GM12873 (cell line): ENCODE data around the gene JAG2.

Experiments
- CTCF ChIP-seq: IDR thresholded peaks from 2 replicates; pipeline ENCODE4 v1.5.1; 2012; ENCODE audit warnings: low read depth, mild to moderate bottlenecking, moderate library complexity, low read length, control low read depth; ENCODE audit not compliant: insufficient read depth; ENCODE audit errors: missing control alignments

Gene JAG2

GRCh38 chr14:105150026-105150367, 18.6 kb downstream of the JAG2 start:
- no peak for TF ChIP-seq CTCF

GRCh38 chr14:105149146-105149781, 19.3 kb downstream of the JAG2 start:
- no peak for TF ChIP-seq CTCF

GRCh38 chr14:105148604-105149145, 19.9 kb downstream of the JAG2 start:
- no peak for TF ChIP-seq CTCF

- TF ChIP-seq CTCF = no peak
Measured at GRCh38 chr14:105147671-105148603, 20.6 kb downstream of the JAG2 start.

GRCh38 chr14:105146976-105147635, 21.5 kb downstream of the JAG2 start:
- no peak for TF ChIP-seq CTCF

- no peak for TF ChIP-seq CTCF
Measured at GRCh38 chr14:105146181-105146975, 22.2 kb downstream of the JAG2 start.
